ENCODE results near the gene GOSR2. TPM values are rescaled to one million over a fixed set of nuclear protein-coding genes. Genes with fewer than 3 reads are reported as not detected.

GOSR2 gene
- total and polyA plus RNA-seq, 2 of the 13 experiments (the other 11 are each of a cell fraction or from before 2014, with no cell fraction given): 61.5 to 63.9 TPM

DNA sequence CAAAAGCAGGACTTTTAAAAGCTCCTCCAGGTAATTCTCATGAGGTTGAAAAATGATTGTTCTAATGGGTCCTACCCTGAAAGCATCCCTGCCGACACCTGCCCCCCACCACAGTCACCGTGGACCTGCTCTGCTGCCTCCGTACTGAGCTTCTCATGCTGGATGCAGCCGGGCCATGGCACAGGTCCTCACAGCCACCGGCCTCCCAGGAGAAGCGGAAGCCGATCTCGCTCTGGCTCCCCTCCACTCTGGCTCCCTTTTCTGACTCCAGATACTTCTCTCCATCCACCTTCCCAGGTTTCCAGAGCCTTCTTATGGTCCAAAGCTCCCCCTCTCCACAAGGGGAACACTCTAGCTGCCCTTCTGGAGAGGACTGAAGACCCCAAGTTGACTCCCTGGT, 45.9 kb downstream of the GOSR2 start (continued):
- TF ChIP-seq, protein P1, sequence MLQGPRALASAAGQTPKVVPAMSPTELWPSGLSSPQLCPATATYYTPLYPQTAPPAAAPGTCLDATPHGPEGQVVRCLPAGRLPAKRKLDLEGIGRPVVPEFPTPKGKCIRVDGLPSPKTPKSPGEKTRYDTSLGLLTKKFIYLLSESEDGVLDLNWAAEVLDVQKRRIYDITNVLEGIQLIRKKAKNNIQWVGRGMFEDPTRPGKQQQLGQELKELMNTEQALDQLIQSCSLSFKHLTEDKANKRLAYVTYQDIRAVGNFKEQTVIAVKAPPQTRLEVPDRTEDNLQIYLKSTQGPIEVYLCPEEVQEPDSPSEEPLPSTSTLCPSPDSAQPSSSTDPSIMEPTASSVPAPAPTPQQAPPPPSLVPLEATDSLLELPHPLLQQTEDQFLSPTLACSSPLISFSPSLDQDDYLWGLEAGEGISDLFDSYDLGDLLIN (CRISPR knock-in tag; IDR thresholded peaks at IDR 0.05; ENCODE audit: borderline replicate concordance): no peak
- TF ChIP-seq DMAP1 (CRISPR knock-in tag; IDR thresholded peaks at IDR 0.05): no peak
- TF ChIP-seq, protein P2, sequence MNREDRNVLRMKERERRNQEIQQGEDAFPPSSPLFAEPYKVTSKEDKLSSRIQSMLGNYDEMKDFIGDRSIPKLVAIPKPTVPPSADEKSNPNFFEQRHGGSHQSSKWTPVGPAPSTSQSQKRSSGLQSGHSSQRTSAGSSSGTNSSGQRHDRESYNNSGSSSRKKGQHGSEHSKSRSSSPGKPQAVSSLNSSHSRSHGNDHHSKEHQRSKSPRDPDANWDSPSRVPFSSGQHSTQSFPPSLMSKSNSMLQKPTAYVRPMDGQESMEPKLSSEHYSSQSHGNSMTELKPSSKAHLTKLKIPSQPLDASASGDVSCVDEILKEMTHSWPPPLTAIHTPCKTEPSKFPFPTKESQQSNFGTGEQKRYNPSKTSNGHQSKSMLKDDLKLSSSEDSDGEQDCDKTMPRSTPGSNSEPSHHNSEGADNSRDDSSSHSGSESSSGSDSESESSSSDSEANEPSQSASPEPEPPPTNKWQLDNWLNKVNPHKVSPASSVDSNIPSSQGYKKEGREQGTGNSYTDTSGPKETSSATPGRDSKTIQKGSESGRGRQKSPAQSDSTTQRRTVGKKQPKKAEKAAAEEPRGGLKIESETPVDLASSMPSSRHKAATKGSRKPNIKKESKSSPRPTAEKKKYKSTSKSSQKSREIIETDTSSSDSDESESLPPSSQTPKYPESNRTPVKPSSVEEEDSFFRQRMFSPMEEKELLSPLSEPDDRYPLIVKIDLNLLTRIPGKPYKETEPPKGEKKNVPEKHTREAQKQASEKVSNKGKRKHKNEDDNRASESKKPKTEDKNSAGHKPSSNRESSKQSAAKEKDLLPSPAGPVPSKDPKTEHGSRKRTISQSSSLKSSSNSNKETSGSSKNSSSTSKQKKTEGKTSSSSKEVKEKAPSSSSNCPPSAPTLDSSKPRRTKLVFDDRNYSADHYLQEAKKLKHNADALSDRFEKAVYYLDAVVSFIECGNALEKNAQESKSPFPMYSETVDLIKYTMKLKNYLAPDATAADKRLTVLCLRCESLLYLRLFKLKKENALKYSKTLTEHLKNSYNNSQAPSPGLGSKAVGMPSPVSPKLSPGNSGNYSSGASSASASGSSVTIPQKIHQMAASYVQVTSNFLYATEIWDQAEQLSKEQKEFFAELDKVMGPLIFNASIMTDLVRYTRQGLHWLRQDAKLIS (CRISPR knock-in tag; IDR thresholded peaks at IDR 0.05): no peak

DNA sequence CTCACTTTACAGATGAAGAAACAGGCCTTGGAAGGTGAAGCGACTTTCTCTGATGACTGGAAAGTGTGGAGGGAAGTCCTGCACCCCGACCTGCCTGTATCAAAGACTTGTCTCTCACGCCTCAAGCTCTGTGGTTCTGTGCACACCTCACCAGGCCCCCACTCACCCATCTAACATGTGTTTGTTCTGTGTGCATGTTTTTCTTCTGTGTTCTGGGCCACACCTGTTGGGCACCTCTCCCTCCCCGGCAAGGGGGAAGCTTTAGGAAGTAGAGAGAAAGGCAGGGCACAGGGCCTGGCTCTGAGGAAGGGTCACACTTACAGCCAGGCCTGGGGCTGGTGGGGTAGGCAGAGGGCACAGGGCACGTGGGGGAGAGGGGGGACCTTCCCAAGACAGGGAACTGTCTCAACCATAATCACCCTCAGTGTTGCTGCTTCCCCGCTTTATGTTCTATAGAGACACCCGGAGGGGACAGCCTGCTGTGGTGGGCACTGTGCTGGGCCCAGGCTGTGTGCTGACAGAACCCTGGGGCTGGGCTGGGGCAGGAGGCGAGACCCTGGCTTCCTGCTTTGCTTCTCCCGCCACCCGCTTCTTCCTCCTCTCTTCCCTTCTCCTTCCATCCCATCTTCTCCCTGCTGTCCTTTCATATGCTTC, 48.8 kb downstream of the GOSR2 start:
- Histone ChIP-seq H4K20me1 (ENCODE audit: insufficient read depth, low read length) (no peaks in the 10 kb centered on the region), H3K79me2 (ENCODE audit: insufficient read depth, low read length) (no peaks in the 10 kb centered on the region), H3K9ac (ENCODE audit: insufficient read depth, low read depth, low read length) (no peak overlapping the region), H3K4me1 (ENCODE audit: insufficient read depth, low read length) (peaks cover 15% of the 10 kb centered on the region), H3K36me3 (replicated peaks in 1 of 2; ENCODE audit: control insufficient read depth in 1 of 2, insufficient read depth in 2 of 2, low read length in 2 of 2) (peaks cover 0 to 3% of the 10 kb centered on the region in 2 experiments; a peak in 1 of 5 replicates), H3K4me2 (ENCODE audit: low read depth, low read length) (no peak overlapping the region), H2AFZ (ENCODE audit: low read length) (no peak overlapping the region), H3K27me3 (ENCODE audit: control insufficient read depth in 1 of 2, insufficient read depth in 2 of 2, low read length in 2 of 2) (no peaks in the 10 kb centered on the region), H3K27ac (ENCODE audit: extremely low read length, insufficient read depth, low read length) (no peak overlapping the region), H3K4me3 (replicated peaks in 1 of 3; ENCODE audit: insufficient read depth in 1 of 3, low read depth in 2 of 3, low read length in 3 of 3) (no peak overlapping the region), H3K9me3 (ENCODE audit: low read length) (no peaks in the 10 kb centered on the region)
- no peak for FAIRE-seq
- DNase-seq (ENCODE audit: low spot score): no peak
- ATAC-seq: no peak
- BruUV-seq (replicated peaks): no TSS peak
- ChIA-PET POLR2A (no interaction called here), CTCF (ENCODE audit: low intra/inter-chr PET ratio, low total read pairs) (no interaction called here)
- intact Hi-C loops (cut with micrococcal nuclease; ENCODE audit: unreplicated experiment) (no loop called here), in situ Hi-C loops (cut with HindIII; ENCODE audit: extremely low pct_ligation_motif_present, low pct_unique_long_range_greater_than_20kb) (no loop called here)
- whole genome bisulfite sequencing (ENCODE audit: low lambda C conversion rate): 75% methylated on average over 8 of the region's 10 CpGs
- TF ChIP-seq ZNF543 (CRISPR knock-in tag; IDR thresholded peaks at IDR 0.05) (no peak), STAT5B (CRISPR knock-in tag; IDR thresholded peaks at IDR 0.05) (no peak), SOX13 (IDR thresholded peaks at IDR 0.05) (no peak), SOX13 (CRISPR knock-in tag; conservative IDR thresholded peaks at IDR 0.05 in 1 of 2, IDR thresholded peaks at IDR 0.05 in 1 of 2) (no peak), SRF (IDR thresholded peaks at IDR 0.05; ENCODE audit: low read depth, low read length) (no peak), ZNF773 (CRISPR knock-in tag; IDR thresholded peaks at IDR 0.05; ENCODE audit: borderline replicate concordance) (no peak)
- TF ChIP-seq, protein P3, sequence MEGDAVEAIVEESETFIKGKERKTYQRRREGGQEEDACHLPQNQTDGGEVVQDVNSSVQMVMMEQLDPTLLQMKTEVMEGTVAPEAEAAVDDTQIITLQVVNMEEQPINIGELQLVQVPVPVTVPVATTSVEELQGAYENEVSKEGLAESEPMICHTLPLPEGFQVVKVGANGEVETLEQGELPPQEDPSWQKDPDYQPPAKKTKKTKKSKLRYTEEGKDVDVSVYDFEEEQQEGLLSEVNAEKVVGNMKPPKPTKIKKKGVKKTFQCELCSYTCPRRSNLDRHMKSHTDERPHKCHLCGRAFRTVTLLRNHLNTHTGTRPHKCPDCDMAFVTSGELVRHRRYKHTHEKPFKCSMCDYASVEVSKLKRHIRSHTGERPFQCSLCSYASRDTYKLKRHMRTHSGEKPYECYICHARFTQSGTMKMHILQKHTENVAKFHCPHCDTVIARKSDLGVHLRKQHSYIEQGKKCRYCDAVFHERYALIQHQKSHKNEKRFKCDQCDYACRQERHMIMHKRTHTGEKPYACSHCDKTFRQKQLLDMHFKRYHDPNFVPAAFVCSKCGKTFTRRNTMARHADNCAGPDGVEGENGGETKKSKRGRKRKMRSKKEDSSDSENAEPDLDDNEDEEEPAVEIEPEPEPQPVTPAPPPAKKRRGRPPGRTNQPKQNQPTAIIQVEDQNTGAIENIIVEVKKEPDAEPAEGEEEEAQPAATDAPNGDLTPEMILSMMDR (CRISPR knock-in tag; IDR thresholded peaks at IDR 0.05): no peak
- TF ChIP-seq, protein P4, sequence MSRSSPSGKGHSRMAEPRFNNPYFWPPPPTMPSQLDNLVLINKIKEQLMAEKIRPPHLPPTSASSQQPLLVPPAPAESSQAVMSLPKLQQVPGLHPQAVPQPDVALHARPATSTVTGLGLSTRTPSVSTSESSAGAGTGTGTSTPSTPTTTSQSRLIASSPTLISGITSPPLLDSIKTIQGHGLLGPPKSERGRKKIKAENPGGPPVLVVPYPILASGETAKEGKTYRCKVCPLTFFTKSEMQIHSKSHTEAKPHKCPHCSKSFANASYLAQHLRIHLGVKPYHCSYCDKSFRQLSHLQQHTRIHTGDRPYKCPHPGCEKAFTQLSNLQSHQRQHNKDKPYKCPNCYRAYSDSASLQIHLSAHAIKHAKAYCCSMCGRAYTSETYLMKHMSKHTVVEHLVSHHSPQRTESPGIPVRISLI (CRISPR knock-in tag; IDR thresholded peaks at IDR 0.05; ENCODE audit: borderline replicate concordance): no peak
- TF ChIP-seq, protein P5, sequence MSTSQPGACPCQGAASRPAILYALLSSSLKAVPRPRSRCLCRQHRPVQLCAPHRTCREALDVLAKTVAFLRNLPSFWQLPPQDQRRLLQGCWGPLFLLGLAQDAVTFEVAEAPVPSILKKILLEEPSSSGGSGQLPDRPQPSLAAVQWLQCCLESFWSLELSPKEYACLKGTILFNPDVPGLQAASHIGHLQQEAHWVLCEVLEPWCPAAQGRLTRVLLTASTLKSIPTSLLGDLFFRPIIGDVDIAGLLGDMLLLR (CRISPR knock-in tag; IDR thresholded peaks at IDR 0.05): no peak
- TF ChIP-seq, protein P6, sequence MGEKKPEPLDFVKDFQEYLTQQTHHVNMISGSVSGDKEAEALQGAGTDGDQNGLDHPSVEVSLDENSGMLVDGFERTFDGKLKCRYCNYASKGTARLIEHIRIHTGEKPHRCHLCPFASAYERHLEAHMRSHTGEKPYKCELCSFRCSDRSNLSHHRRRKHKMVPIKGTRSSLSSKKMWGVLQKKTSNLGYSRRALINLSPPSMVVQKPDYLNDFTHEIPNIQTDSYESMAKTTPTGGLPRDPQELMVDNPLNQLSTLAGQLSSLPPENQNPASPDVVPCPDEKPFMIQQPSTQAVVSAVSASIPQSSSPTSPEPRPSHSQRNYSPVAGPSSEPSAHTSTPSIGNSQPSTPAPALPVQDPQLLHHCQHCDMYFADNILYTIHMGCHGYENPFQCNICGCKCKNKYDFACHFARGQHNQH (CRISPR knock-in tag; IDR thresholded peaks at IDR 0.05): no peak

Data from HepG2 (cell line).